HEK293 (cell line): ENCODE results near the gene PDE2A.
A peak's percentile ranks its signal among the peaks of the same experiment; 100 is the strongest.

Source experiments
- CTCF ChIA-PET: fragments of 350-600 bp; formaldehyde crosslinking; extraction: SDS; loops from one replicate; lab custom pipeline; 2021; ENCODE audit warnings: antibody characterized with exemption; lab: Yijun Ruan, JAX
- POLR2A ChIA-PET: fragments of 300-600 bp; formaldehyde crosslinking; extraction: SDS; loops from one replicate; lab custom pipeline; 2020; ENCODE audit warnings: antibody characterized with exemption, inconsistent platforms; lab: Yijun Ruan, JAX
- H3K27ac ChIP-seq: fragments of 200-500 bp; sonication (Bioruptor generic); 2 replicates; pipeline ENCODE4 v1.5.1; 2014; ENCODE audit warnings: low read depth, low read length, control low read depth, inconsistent platforms; ENCODE audit errors: extremely low read depth
- H3K36me3 ChIP-seq, 2 experiments: fragments of 200-500 bp in 1 of 2; sonication (Bioruptor generic) in 1 of 2; 1 replicate in 1 of 2; 2 replicates in 1 of 2; pipeline ENCODE4 v1.5.1; 2014 to 2017; ENCODE audit warnings: inconsistent platforms in 2 of 2, low read length in 2 of 2; ENCODE audit not compliant: control insufficient read depth in 2 of 2, insufficient read depth in 1 of 2
- H3K4me1 ChIP-seq: fragments of 200-500 bp; sonication (Bioruptor generic); 2 replicates; pipeline ENCODE4 v1.5.1; 2014; ENCODE audit warnings: mild to moderate bottlenecking, low read length, inconsistent platforms; ENCODE audit not compliant: control insufficient read depth, insufficient read depth
- H3K4me3 ChIP-seq: 2 replicates; pipeline ENCODE4 v1.5.1; 2011; ENCODE audit warnings: low read depth, mild to moderate bottlenecking, control low read depth, low read length, moderate library complexity
- H3K9me3 ChIP-seq: fragments of 200-500 bp; sonication (Bioruptor generic); 2 replicates; pipeline ENCODE4 v1.5.1; 2014; ENCODE audit warnings: low read depth, low read length, inconsistent platforms; ENCODE audit not compliant: control insufficient read depth, insufficient read depth
- GLI4 ChIP-seq: fragments of 450-650 bp; formaldehyde crosslinking; IDR thresholded peaks from 2 replicates; pipeline ENCODE4 v1.5.1; 2016; ENCODE audit warnings: missing biosample characterization, missing genetic modification characterization
- KLF10 ChIP-seq: fragments of 450-650 bp; IDR thresholded peaks from 2 replicates; pipeline ENCODE4 v1.5.1; 2018; ENCODE audit warnings: missing biosample characterization, mild to moderate bottlenecking, missing genetic modification characterization
- KLF7 ChIP-seq: fragments of 450-650 bp; formaldehyde crosslinking; IDR thresholded peaks from 2 replicates; pipeline ENCODE4 v1.5.1; 2016; ENCODE audit warnings: missing biosample characterization, missing genetic modification characterization, borderline replicate concordance
- KLF8 ChIP-seq: fragments of 450-650 bp; formaldehyde crosslinking; IDR thresholded peaks from 2 replicates; pipeline ENCODE4 v1.5.1; 2016; ENCODE audit warnings: missing biosample characterization, missing genetic modification characterization
- SP7 ChIP-seq: fragments of 450-650 bp; formaldehyde crosslinking; IDR thresholded peaks from 2 replicates; pipeline ENCODE4 v1.5.1; 2016; ENCODE audit warnings: missing biosample characterization, missing genetic modification characterization
- ZBTB20 ChIP-seq: fragments of 450-650 bp; formaldehyde crosslinking; IDR thresholded peaks from 2 replicates; pipeline ENCODE4 v1.5.1; 2016; ENCODE audit warnings: missing biosample characterization, missing genetic modification characterization
- ZIC2 ChIP-seq: fragments of 450-650 bp; formaldehyde crosslinking; IDR thresholded peaks from 2 replicates; pipeline ENCODE4 v1.5.1; 2016; ENCODE audit warnings: missing biosample characterization, missing genetic modification characterization
- ZNF184 ChIP-seq: fragments of 450-650 bp; IDR thresholded peaks from 2 replicates; pipeline ENCODE4 v1.5.1; 2018; ENCODE audit warnings: missing biosample characterization, mild to moderate bottlenecking, missing genetic modification characterization
- ZNF214 ChIP-seq: fragments of 450-650 bp; formaldehyde crosslinking; IDR thresholded peaks from 2 replicates; pipeline ENCODE4 v1.5.1; 2017; ENCODE audit warnings: missing biosample characterization, mild to moderate bottlenecking, missing genetic modification characterization, borderline replicate concordance
- ZNF571 ChIP-seq: fragments of 450-650 bp; formaldehyde crosslinking; IDR thresholded peaks from 2 replicates; pipeline ENCODE4 v1.5.0; 2017; ENCODE audit warnings: missing biosample characterization, missing genetic modification characterization
- ZNF660 ChIP-seq: fragments of 450-650 bp; IDR thresholded peaks from 2 replicates; pipeline ENCODE4 v1.5.1; 2018; ENCODE audit warnings: missing biosample characterization, mild to moderate bottlenecking, missing genetic modification characterization
- ZNF704 ChIP-seq: fragments of 450-650 bp; formaldehyde crosslinking; IDR thresholded peaks from 2 replicates; pipeline ENCODE4 v1.5.1; 2016; ENCODE audit warnings: missing biosample characterization, missing genetic modification characterization
- ZNF843 ChIP-seq: fragments of 450-650 bp; formaldehyde crosslinking; IDR thresholded peaks from 2 replicates; pipeline ENCODE4 v1.5.1; 2016; ENCODE audit warnings: missing biosample characterization, missing genetic modification characterization
- TF ChIP-seq, protein P1 (sequence below): fragments of 450-650 bp; formaldehyde crosslinking; IDR thresholded peaks from 2 replicates; pipeline ENCODE4 v1.5.1; 2016; ENCODE audit warnings: missing biosample characterization, missing genetic modification characterization
- TF ChIP-seq, protein P2 (sequence below): fragments of 450-650 bp; formaldehyde crosslinking; IDR thresholded peaks from 2 replicates; pipeline ENCODE4 v1.5.1; 2017; ENCODE audit warnings: missing biosample characterization, missing genetic modification characterization

PDE2A gene

DNA sequence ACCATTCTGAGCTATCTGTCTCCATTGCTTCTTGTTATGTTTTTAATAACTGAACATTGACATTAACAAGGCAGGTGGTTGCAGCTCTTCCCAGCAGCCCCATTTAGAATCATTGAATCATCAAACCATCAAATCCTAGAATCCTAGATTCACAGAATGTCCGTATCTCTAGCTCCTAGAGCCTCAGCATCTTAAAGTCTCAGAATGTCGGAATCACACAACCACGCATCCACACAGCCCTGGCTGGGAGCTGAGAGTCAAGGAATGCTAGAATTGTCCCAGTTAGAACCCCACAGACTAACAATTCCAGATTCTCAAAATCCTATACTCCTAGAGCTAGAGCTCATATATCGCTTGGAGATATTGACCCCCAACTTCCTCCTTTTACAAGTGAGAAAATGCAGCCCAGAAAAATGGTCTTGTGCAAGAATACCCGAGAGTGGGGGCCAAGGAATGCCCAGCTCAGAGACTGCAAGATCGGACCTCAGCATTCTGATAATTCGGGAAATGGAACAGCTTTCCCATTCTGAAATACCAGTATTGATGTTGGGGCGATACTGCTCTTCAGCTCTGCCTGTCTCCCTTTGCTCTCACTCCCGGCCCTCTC, 38.8 kb downstream of the PDE2A start (continued):
- TF ChIP-seq ZNF704 (no peak), ZNF660 (tag by site-specific recombination) (no peak), ZNF184 (no peak)
- TF ChIP-seq, protein P1, sequence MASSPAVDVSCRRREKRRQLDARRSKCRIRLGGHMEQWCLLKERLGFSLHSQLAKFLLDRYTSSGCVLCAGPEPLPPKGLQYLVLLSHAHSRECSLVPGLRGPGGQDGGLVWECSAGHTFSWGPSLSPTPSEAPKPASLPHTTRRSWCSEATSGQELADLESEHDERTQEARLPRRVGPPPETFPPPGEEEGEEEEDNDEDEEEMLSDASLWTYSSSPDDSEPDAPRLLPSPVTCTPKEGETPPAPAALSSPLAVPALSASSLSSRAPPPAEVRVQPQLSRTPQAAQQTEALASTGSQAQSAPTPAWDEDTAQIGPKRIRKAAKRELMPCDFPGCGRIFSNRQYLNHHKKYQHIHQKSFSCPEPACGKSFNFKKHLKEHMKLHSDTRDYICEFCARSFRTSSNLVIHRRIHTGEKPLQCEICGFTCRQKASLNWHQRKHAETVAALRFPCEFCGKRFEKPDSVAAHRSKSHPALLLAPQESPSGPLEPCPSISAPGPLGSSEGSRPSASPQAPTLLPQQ: no peak

DNA sequence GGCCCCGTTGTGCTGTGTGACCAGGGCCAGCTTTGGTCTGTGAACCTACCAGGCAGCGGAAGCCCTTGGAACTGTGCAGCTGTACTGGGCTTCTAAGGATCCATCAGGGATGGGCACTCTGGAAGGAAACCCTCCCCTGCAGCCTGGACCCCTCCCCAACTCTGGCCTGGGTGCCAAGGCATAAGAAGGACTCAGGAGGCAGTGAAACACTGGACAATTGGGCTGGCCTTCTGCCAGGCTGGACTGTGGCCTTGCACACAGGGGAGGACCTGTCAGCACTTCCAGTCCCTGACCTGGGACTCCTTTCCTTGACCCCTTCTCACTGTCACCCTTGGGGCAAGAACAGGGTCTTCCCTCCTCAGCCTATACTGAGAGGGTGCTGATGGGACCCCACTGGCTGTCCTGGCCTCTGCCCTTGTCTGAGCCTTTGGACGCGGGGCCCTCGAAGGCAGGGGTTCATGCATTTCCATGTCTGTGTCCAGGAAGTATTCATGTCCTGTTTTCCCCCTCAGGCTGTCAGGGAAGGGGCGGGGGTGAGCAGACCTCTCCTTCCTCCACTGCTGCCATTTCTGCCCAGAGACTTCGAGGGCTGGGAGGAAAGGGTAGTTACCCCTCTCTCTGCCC, 39.6 kb downstream of the PDE2A start:
- H3K4me3 ChIP-seq: no peak overlapping the region
- no peaks in the 10 kb centered on the region for H3K9me3 ChIP-seq
- TF ChIP-seq KLF10 (tag by site-specific recombination) (no peak), ZBTB20 (no peak), ZNF843 (tag by site-specific recombination) (no peak), SP7 (tag by site-specific recombination) (no peak), ZNF214 (tag by site-specific recombination) (no peak), KLF7 (tag by site-specific recombination) (no peak)
- TF ChIP-seq, all 188 proteins: peak for 0
- Histone ChIP-seq H3K4me1 (no peaks in the 10 kb centered on the region), H3K36me3 (no peaks in the 10 kb centered on the region), H3K27ac (no peak overlapping the region)
- CTCF ChIA-PET: interaction anchor here (0.6 to 1.1 kb wide), 7 partner anchors 9 to 1088 kb away, joined by 3 to 4 read pairs (median 3); no protein-coding TSS in a partner anchor
- POLR2A ChIA-PET: no interaction called here

- Histone ChIP-seq H3K36me3 (no peaks in the 10 kb centered on the region), H3K4me3 (no peak overlapping the region), H3K27ac (no peak overlapping the region)
- TF ChIP-seq ZIC2 (tag by site-specific recombination): peak; percentile 71
- TF ChIP-seq ZNF571: no peak
- TF ChIP-seq, all 188 proteins: peak for 1
- Histone ChIP-seq H3K9me3 (no peaks in the 10 kb centered on the region), H3K4me1 (no peaks in the 10 kb centered on the region)
- ChIA-PET POLR2A (no interaction called here), CTCF (interaction anchor here (0.7 kb wide), 1 partner anchor 51 kb away, joined by 3 read pairs; no protein-coding TSS in a partner anchor)
These were observed 40.2 kb downstream of the PDE2A start for GRCh38 chr11:72634016-72634415.

- H3K4me1 ChIP-seq: no peaks in the 10 kb centered on the region
- no peaks in the 10 kb centered on the region for H3K9me3 ChIP-seq
- ChIA-PET CTCF (interaction anchor here (0.7 kb wide), 1 partner anchor 86 kb away, joined by 3 read pairs; no protein-coding TSS in a partner anchor), POLR2A (no interaction called here)
- no peaks in the 10 kb centered on the region for H3K36me3 ChIP-seq
- no peak overlapping the region for H3K27ac ChIP-seq
- H3K4me3 ChIP-seq: no peak overlapping the region
- TF ChIP-seq KLF8: no peak
- TF ChIP-seq GLI4 (tag by site-specific recombination): no peak
- TF ChIP-seq, protein P2, sequence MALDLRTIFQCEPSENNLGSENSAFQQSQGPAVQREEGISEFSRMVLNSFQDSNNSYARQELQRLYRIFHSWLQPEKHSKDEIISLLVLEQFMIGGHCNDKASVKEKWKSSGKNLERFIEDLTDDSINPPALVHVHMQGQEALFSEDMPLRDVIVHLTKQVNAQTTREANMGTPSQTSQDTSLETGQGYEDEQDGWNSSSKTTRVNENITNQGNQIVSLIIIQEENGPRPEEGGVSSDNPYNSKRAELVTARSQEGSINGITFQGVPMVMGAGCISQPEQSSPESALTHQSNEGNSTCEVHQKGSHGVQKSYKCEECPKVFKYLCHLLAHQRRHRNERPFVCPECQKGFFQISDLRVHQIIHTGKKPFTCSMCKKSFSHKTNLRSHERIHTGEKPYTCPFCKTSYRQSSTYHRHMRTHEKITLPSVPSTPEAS (tag by site-specific recombination): no peak
These were observed 41.2 kb downstream of the PDE2A start for GRCh38 chr11:72633068-72633467.
